ENCODE measurements around the gene PACS2.

PACS2 gene

DNA sequence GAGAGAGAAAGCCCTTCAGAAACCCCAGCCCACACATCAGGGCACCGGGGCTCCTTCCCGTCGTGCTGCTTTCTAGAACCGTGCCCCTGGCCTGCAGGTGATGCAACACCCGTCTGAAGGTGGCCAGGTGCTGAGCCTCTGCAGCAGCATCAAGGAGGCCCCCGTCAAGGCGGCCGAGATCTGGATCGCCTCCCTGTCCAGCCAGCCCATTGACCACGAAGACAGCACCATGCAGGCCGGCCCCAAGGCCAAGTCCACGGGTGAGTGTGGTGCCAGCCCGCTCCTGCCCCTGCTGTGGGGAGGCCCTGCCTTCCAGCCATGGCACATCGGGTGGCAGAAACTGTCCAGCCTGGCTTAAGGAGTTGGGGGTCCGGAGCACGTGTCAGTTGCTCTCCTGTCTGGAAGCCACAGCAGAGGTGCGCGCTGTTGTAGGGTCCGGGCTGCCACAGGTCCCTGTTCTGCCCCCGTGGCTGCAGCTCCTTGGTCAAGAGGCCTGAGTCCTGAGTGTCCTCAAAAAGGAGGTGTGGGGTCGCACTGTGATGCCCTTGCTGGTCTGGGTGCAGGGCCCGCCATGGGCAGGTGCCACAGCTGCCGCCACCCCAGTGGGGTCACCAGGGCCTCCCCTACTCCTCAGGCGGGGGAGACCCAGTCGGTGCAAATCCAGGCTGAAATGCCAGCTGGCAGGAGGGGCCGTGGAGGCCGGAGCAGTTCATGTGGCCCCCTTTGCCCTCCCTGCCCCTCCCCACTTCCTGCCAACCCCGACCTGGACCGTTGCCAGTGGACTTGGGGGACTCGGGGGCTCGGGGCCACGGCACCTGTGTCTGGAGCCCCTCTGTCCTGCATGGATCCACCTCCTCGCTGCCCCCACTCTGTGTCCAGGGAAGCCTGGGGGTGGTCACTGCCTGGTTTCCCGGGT is 52.8 kb downstream of the PACS2 start:
- no peak for DNase-seq (ENCODE audit: low read depth)
- TF ChIP-seq, protein P1, sequence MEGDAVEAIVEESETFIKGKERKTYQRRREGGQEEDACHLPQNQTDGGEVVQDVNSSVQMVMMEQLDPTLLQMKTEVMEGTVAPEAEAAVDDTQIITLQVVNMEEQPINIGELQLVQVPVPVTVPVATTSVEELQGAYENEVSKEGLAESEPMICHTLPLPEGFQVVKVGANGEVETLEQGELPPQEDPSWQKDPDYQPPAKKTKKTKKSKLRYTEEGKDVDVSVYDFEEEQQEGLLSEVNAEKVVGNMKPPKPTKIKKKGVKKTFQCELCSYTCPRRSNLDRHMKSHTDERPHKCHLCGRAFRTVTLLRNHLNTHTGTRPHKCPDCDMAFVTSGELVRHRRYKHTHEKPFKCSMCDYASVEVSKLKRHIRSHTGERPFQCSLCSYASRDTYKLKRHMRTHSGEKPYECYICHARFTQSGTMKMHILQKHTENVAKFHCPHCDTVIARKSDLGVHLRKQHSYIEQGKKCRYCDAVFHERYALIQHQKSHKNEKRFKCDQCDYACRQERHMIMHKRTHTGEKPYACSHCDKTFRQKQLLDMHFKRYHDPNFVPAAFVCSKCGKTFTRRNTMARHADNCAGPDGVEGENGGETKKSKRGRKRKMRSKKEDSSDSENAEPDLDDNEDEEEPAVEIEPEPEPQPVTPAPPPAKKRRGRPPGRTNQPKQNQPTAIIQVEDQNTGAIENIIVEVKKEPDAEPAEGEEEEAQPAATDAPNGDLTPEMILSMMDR (IDR thresholded peaks at IDR 0.05; ENCODE audit: insufficient read depth, low read depth, low read length, missing control alignments) = no peak
- no peak overlapping the region for H3K4me3 ChIP-seq (ENCODE audit: low read length)

DNA sequence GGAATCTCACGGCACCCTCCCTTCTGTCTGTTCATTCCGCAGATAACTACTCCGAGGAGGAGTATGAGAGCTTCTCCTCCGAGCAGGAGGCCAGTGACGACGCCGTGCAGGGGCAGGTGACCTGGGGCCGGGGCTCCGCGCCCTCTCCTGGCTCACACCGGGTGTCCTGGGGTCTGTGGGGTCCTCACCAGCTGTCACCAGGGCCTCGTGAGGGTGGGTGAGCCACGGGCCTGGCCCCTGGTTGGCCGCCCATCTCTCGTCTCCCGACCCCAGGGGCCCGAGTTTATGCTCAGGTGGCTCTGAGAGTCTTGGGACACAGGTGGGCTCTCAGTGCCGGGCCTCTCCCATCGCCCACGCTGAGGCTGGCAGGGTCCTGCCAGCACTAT is 53.5 kb downstream of the PACS2 start:
- H3K4me3 ChIP-seq (ENCODE audit: low read length) = no peak overlapping the region
- no peak for DNase-seq (ENCODE audit: low read depth)
- TF ChIP-seq, protein P1 (IDR thresholded peaks at IDR 0.05; ENCODE audit: insufficient read depth, low read depth, low read length, missing control alignments) = no peak

DNA sequence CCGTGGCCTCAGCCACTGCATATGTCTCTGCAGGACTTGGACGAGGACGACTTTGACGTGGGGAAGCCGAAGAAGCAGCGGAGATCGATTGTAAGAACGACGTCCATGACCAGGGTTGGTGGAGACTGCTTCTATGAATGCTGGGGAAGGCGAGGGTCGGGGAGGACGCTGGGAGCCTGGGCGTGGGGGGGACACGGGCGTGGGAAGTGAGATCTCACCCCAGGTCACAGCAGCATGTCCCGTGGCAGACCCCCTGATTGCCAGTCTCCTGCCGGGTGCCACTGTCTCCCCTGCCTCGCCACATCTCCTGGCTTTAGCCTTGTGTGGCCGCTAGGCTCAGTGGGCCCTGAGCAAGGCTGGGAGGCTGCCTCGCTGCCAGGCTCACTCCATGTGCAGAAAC is 53.9 kb downstream of the PACS2 start:
- no peak overlapping the region for H3K4me3 ChIP-seq (ENCODE audit: low read length)
- TF ChIP-seq, protein P1 (IDR thresholded peaks at IDR 0.05; ENCODE audit: insufficient read depth, low read depth, low read length, missing control alignments) = no peak
- no peak for DNase-seq (ENCODE audit: low read depth)

DNA sequence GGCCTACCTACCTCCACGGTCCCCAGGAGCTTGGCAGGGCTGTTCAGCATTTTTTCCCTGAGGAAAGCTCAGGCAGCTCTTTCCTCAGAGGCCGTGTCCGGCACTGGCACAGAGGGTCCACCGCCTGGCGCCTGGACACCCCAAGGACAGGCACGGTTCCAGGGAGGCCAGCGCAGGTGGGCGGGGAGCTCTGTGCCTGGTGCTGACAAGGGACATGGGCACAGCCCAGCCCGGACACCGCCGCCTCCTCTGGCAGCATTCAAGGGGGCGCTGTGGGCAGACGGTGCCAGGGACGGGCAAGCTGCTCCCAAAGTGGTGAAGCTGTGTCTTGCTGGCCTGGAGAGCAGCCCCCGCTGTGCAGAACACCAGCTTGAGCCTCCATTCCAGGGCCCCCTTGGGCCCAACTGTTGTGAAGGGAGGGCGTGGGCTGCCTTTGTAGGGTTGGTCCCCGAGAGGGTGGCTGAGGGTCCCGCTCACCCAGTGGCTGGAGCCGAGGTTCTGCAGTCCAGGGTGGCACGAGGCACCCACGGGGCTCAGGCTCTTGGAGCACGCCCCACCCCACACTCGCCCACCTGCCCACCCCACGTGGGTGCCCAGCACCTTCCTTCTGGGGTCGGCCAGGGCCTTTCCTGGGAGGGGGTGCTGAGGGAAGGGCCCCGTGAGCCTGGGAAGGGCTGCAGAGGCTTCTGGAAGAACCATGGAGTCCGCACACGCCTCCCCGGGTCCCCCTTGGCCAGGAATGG is 54.5 kb downstream of the PACS2 start:
- TF ChIP-seq, protein P1 (IDR thresholded peaks at IDR 0.05; ENCODE audit: insufficient read depth, low read depth, low read length, missing control alignments) = no peak
- no peak for DNase-seq (ENCODE audit: low read depth)
- H3K4me3 ChIP-seq (ENCODE audit: low read length) = no peak overlapping the region

DNA sequence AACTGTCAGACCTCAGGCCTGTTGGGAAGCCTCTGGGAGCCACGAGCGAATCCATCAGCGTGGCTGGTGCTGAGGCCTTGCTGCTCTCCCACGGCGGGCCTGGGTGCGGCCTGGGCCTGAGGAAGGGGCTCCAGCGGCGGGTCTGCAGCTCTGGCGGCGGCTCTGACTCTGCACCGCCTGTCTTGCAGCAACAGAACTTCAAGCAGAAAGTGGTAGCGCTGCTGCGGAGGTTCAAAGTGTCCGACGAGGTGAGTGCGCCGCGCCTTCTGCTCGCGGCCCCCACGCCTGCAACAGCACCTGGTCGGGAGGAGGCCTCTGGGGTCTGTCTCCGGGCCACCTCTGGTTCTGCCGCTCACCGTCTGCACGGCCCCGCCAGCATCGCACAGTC is 55.1 kb downstream of the PACS2 start:
- DNase-seq (ENCODE audit: low read depth) = no peak
- TF ChIP-seq, protein P1 (IDR thresholded peaks at IDR 0.05; ENCODE audit: insufficient read depth, low read depth, low read length, missing control alignments) = no peak

DNA sequence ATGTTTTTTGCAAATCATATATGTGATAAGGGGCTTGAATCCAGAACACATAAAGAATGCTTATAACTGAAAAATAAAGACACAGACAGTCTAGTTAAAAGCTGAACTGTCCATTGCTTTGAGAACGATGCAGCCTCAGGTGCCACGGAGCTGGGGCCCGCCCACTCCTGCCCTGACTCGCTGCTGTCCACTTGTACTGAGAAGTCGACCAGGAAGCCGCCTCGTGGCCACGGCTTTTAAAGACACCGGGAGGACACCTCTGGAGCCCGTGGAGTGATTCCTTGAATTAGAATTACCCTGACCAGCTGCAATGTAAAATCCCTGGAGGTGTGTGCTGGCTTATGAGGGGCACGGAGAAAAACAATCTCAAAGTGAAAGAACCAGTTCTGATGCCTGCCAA is 59.8 kb downstream of the PACS2 start:
- TF ChIP-seq, protein P1 (IDR thresholded peaks at IDR 0.05; ENCODE audit: insufficient read depth, low read depth, low read length, missing control alignments) = peak; percentile 11
- DNase-seq (ENCODE audit: low read depth) = peak; percentile 54

More for the DNA sequence above, 55.1 kb downstream of the PACS2 start:
- H3K4me3 ChIP-seq (ENCODE audit: low read length) = no peak overlapping the region

More for the DNA sequence above, 59.8 kb downstream of the PACS2 start:
- H3K4me3 ChIP-seq (ENCODE audit: low read length) = no peak overlapping the region

Measured in epithelial cell of esophagus (primary cell).